ENCODE measurements around the gene ARPC1A.

DNA sequence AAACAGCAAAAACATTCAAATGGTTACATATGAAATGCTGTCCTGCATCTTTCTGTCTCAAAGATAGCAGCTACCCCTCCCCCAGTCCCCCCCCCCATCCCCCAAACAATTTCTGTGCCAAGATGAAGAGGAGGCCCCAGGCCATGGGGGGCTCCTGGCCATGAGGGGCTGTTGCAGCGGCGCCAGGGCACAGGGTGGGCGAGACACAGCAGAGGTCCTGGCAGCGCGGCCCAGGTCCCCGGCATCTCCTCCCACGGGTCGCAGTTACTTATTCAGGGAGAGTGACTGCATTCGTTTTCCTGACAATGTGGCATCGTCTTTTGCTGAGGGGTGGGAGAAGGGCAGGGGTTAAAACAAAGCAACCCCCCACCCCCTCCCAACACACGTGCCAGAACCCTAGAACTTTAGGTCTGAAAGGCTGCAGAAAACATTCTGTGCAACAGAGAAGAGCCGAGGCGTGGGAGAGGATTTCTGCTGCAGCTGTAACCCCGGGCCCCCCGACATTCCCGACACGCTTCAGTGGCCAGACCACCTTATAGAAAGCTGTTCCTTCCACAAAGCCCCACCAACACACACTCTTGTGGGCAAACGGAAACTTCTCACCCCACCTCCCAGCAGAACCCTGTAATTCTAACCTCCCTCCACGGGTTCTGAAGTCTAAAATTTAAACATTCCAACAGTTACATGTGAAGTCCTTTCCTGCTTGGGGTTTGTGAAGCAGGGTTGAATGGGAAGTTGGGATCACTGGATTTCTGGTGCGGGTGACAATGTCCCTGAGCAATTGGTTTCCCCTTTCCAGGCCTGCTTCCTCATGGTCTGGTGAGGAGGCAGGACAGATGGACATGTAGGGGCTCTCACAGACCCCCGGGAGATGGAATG, 71.0 kb downstream of the ARPC1A start:
- TF ChIP-seq ZNF274 (IDR thresholded peaks at IDR 0.05; ENCODE audit: low read depth, low read length) (no peak), SUZ12 (IDR thresholded peaks at IDR 0.05; ENCODE audit: extremely low read depth, insufficient read depth, insufficient read length) (no peak)
